Stimulated activated naive CD8-positive, alpha-beta T cell treated with anti-CD3 and anti-CD28 coated beads, Interleukin-15, amount 100 ng/mL, for 72 hours (primary cell): ENCODE data around the gene PTPRN2.
A peak's percentile ranks its signal among the peaks of the same experiment; 100 is the strongest.
"Not testable (repeated sequence)": the region's sequence is repeated elsewhere in the genome, so short reads cannot be mapped to it uniquely, and the experiment has no call there.

ENCODE experiments used
- ATAC-seq: fragments of 150-1000 bp; cut with Tn5 transposase; 2 replicates; pipeline ENCODE4 v1.10.0; 2021; ENCODE audit warnings: mild to moderate bottlenecking, moderate library complexity
- DNase-seq, 2 donors: peaks; one replicate each; pipeline ENCODE4 v3.0.0; 2021 to 2022
- H3K27ac Mint-ChIP-seq, 2 donors: one replicate each; pipeline ENCODE4 v1.8.0; 2022; ENCODE audit warnings: mild to moderate bottlenecking in 2 of 2, mixed read lengths in 2 of 2, moderate library complexity in 2 of 2
- H3K27me3 Mint-ChIP-seq: one replicate; pipeline ENCODE4 v1.8.0; 2022; ENCODE audit warnings: mixed read lengths
- H3K4me1 Mint-ChIP-seq: one replicate; pipeline ENCODE4 v1.8.0; 2022; ENCODE audit warnings: mild to moderate bottlenecking, mixed read lengths
- H3K4me3 Mint-ChIP-seq, 2 donors: one replicate each; pipeline ENCODE4 v1.8.0; 2022; ENCODE audit warnings: mild to moderate bottlenecking in 2 of 2, mixed read lengths in 2 of 2, moderate library complexity in 1 of 2
- H3K9me3 Mint-ChIP-seq, 2 donors: one replicate each; pipeline ENCODE4 v1.8.0; 2022; ENCODE audit warnings: mixed read lengths in 2 of 2

The PTPRN2 gene

DNA sequence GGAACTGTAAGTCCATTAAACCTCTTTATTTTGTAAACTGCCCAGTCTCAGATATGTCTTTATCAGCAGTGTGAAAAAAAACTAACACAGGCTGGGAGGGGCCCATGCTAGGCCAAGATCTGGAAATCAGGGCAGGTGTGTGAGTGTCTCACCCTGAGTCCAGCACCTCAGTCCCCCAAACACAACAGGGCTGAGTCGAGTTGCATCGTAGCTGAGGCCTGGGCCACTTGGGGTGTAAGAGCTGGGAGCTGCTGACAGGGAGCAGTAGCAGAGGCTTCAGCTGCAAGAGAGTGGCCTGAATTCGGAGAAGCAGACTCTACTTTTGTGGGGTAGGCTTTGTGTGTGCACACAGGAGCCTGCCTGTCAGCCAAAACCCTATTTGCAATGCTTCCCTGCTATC, 553.1 kb downstream of the PTPRN2 start:
- Mint-ChIP-seq H3K27ac (no peak overlapping the region), H3K4me3 (no peak overlapping the region), H3K4me1 (peaks cover 15% of the 10 kb centered on the region), H3K9me3 (peaks cover 17 to 39% of the 10 kb centered on the region in 2 donors), H3K27me3 (no peaks in the 10 kb centered on the region)
- ATAC-seq (no peak), DNase-seq (no peak)

DNA sequence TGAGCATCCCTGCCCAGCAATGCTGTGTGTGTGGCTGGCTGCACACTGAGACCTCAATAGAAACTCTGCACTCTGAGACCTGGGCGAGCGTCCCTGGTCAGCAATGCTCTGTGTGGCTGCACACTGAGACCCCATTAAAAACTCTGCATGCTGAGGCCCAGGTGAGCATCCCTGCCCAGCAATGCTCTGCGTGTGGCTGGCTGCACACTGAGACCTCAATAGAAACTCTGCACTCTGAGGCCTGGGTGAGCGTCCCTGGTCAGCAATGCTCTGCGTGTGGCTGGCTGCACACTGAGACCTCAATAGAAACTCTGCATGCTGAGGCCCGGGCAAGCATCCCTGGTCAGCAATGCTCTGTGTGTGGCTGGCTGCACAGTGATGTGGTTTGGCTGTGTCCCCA, 553.7 kb downstream of the PTPRN2 start:
- H3K27me3 Mint-ChIP-seq, H3K27ac Mint-ChIP-seq, H3K4me3 Mint-ChIP-seq, DNase-seq, ATAC-seq: not testable (repeated sequence)
- Mint-ChIP-seq H3K9me3 (peaks cover 11 to 33% of the 10 kb centered on the region in 2 donors), H3K4me1 (peaks cover 15% of the 10 kb centered on the region)

DNA sequence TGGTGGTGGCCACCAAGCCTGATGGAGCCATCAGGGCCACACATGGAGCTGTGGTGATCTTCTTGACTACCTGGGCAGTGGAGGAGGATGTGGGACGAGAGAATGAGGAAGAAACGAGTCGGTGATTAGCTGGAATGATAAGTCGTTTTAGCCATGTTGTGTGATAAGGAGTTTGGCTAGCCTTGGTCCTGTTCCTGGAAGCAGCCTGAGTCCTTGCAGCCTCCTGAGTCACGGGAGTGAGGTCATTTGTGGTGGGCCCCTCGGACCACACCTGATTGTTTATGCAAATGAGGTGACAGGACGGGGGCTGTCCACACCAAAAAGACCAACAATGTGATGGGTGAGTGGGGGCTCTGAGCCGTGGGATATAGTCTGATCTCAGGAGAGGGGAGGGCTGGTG, 554.4 kb downstream of the PTPRN2 start:
- DNase-seq = no peak
- Mint-ChIP-seq H3K4me3 (no peak overlapping the region), H3K27me3 (no peaks in the 10 kb centered on the region), H3K4me1 (peaks cover 15% of the 10 kb centered on the region), H3K27ac (no peak overlapping the region), H3K9me3 (peaks cover 9 to 32% of the 10 kb centered on the region in 2 donors)
- ATAC-seq = no peak

DNA sequence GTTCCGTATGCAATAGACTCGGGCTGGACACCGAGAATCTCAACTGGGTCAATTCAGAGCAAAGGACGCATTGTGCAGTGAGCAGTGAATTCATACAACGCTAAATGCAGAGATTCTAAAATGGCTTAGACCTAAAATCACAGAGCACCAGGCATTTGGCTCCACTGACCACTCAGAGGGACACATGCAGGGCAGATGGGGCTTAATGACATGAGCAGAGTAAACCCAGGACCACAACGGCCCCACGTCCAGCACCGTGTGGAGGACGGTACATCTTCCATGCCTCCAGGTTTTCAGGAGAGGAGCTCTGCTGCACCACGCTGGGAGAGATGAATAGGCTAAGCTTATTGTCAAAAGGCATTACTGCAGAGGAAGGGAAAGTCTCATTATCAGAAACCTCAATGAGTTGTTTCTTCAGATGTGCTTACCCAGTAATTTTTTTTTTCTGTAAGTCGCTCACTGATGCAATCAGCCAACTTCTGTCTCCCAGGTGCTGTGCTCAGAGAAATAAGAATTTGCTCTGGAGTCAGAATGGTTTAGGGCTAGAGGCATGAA, 555.0 kb downstream of the PTPRN2 start:
- Mint-ChIP-seq H3K27me3 (no peaks in the 10 kb centered on the region), H3K9me3 (peaks cover 5 to 26% of the 10 kb centered on the region in 2 donors), H3K27ac (no peak overlapping the region), H3K4me1 (peaks cover 15% of the 10 kb centered on the region), H3K4me3 (no peak overlapping the region)
- DNase-seq = no peak
- ATAC-seq = no peak

DNA sequence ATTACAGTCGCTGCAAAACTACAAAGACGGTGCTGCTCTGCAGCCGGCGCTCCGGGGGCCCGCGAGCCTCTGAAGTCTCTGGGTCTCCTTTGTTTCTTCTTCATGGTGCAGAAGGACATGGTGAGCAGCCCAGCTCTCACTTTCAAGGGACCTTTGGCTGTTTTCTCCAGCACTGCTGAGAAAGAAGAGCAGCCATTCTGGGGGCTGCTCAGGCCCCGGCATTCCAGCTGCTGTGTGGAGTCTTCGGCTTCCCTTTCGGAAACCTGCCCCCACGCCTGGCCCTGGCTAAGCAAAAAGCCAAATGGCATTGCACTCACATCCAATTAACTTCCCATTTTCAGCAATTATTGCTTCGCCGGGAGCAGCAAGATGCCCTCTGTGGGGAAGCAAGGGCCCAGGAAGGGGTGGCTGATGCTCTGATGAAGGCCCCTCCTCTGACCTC, 555.7 kb downstream of the PTPRN2 start:
- ATAC-seq (no peak), DNase-seq (no peak)
- H3K27ac Mint-ChIP-seq = no peak overlapping the region
- peaks cover 5 to 26% of the 10 kb centered on the region in 2 donors for H3K9me3 Mint-ChIP-seq
- H3K4me1 Mint-ChIP-seq = peaks cover 15% of the 10 kb centered on the region
- H3K4me3 Mint-ChIP-seq = no peak overlapping the region
- no peaks in the 10 kb centered on the region for H3K27me3 Mint-ChIP-seq

DNA sequence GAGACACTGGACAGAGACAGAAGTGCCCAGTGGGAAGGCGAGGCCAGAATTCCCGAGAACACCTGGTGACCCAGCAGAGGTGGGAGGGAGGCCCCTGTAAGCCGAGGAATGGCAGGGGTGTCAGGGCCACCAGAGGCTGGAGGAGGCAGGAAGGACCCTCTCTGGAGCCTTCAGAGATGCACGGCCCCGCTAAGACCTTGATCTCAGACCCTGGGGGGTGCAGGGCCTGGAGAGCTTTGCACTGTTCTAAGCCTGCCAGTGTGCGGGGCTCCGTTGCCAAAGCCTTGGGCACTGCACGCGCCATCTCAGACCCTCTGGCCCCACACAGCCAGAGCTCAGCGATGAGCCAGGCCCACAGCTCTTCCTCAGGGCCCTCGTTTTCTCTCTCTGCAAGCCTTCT, 557.1 kb downstream of the PTPRN2 start:
- peaks cover 5 to 26% of the 10 kb centered on the region in 2 donors for H3K9me3 Mint-ChIP-seq
- H3K27me3 Mint-ChIP-seq = no peaks in the 10 kb centered on the region
- H3K27ac Mint-ChIP-seq = no peak overlapping the region
- no peak overlapping the region for H3K4me3 Mint-ChIP-seq
- ATAC-seq (no peak), DNase-seq (no peak)
- H3K4me1 Mint-ChIP-seq = peaks cover 15% of the 10 kb centered on the region

DNA sequence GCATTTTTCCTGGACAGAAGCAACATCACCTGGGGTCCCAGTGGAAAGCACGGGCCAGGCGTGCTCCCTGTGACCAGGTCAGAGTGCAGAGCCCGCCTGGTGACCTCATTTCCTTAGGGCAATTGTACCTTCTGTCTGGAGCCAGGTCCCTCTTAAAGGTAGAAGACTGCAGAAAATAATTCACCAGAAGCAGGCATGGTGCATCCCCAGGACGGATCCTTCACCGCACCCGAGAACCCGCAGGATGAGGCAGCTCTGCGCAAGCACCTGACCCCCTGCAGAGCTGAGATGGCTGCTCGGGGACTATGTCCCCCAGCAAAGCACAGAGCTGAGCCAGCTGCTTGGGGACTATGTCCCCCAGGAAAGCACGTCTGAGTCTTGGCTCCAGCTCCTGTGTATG, 557.6 kb downstream of the PTPRN2 start:
- Mint-ChIP-seq H3K27me3 (no peaks in the 10 kb centered on the region), H3K4me1 (peaks cover 15% of the 10 kb centered on the region), H3K9me3 (peaks cover 5 to 26% of the 10 kb centered on the region in 2 donors), H3K27ac (no peak overlapping the region), H3K4me3 (no peak overlapping the region)
- ATAC-seq (no peak), DNase-seq (no peak)

DNA sequence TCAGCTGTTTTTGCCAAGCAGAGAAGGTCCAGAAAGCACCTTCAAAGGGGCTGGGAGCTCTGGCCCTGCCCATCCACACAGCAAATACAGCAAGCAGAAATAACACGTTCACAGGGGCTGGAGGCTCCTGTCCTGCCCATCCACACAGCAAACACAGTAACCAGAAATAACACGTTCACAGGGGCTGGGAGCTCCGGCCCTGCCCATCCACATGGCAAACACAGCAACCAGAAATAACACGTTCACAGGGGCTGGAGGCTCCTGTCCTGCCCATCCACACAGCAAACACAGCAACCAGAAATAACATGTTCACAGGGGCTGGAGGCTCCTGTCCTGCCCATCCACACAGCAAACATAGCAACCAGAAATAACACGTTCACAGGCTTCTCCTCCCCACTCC, 558.1 kb downstream of the PTPRN2 start:
- Mint-ChIP-seq H3K9me3 (peaks cover 5 to 24% of the 10 kb centered on the region in 2 donors), H3K27ac (no peak overlapping the region), H3K4me3 (no peak overlapping the region), H3K27me3 (no peaks in the 10 kb centered on the region), H3K4me1 (peaks cover 15% of the 10 kb centered on the region)
- no peak for ATAC-seq
- DNase-seq = no peak

DNA sequence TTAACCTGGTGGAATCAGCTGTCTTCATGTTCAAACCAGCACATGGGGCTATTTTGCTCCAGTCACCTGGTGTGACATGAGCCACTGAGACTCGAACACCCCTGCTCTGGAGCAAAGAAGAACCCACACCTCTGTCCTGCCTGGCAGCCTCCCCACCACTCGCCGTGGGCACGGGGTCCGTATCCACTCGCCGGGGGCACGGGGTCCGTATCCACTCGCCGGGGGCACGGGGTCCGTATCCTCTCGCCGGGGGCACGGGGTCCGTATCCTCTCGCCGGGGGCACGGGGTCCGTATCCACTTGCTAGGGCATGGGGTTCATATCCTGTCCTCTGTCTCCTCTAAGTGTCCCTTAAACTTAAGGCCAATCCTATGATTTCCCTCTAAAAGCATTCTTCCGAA, 558.7 kb downstream of the PTPRN2 start:
- no peak for DNase-seq
- peaks cover 5 to 18% of the 10 kb centered on the region in 2 donors for H3K9me3 Mint-ChIP-seq
- H3K4me1 Mint-ChIP-seq = peaks cover 15% of the 10 kb centered on the region
- no peaks in the 10 kb centered on the region for H3K27me3 Mint-ChIP-seq
- H3K4me3 Mint-ChIP-seq = no peak overlapping the region
- H3K27ac Mint-ChIP-seq = peak overlapping the region in 1 of 2 donors; percentile 84
- ATAC-seq = peak; percentile 40

DNA sequence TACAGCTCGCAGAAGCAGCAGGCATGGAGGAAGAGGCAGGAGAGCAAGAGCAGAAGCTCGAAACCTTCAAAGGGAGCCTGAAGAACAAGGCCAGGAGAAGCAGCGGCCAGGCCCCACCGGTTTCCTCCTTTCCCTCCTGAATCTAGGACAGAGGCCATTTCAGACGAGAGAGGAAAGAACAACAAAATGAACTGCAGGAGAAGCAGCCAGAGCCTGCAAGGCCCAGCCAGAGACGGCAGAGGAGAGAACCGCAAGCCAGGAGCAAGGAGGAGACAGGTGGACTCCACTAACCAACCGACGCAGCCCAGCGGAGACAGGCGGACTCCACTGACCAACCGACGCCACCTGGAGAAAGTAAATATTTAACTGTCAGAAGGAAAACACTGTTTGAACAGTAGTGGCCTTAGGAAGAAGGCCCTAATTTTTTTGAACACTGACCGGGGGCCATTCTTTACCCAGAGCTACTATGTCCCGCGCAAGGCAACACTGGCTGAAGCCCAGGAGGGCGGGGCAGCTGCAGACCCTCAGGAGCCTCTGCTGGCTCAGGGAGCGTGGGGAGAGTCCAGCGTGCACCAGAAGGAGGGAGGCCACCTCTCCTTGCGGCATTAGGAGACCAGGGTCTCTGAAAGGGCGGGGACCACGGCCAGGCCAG, 559.2 kb downstream of the PTPRN2 start:
- peaks cover 5 to 13% of the 10 kb centered on the region in 2 donors for H3K9me3 Mint-ChIP-seq
- no peak overlapping the region for H3K4me3 Mint-ChIP-seq
- no peak for DNase-seq
- H3K27me3 Mint-ChIP-seq = no peaks in the 10 kb centered on the region
- ATAC-seq = no peak
- H3K27ac Mint-ChIP-seq = peak overlapping the region in 1 of 2 donors; percentile 84
- H3K4me1 Mint-ChIP-seq = peaks cover 15% of the 10 kb centered on the region

DNA sequence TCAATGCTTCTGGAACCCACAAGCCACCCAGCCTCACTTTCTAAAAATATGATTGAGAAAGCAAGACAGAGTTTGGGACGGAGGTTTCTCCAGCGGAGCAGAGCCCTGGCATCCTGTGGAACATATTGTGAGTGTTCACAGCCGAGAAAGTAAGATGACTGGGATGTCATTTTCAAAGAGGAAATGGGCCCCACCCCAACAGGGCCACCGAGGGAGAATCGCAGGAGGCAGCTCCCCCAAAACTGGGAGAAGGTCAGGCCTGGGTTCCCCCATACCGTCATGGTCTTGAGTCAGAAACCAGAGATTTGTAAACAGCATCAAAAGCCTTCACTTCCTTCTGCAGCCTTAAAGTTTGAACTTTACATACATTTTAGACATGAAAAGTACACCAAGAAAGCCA, 560.0 kb downstream of the PTPRN2 start:
- DNase-seq (no peak), ATAC-seq (no peak)
- Mint-ChIP-seq H3K27me3 (no peaks in the 10 kb centered on the region), H3K4me1 (peaks cover 15% of the 10 kb centered on the region), H3K4me3 (no peak overlapping the region), H3K27ac (no peak overlapping the region), H3K9me3 (peaks cover 0 to 5% of the 10 kb centered on the region in 2 donors)

DNA sequence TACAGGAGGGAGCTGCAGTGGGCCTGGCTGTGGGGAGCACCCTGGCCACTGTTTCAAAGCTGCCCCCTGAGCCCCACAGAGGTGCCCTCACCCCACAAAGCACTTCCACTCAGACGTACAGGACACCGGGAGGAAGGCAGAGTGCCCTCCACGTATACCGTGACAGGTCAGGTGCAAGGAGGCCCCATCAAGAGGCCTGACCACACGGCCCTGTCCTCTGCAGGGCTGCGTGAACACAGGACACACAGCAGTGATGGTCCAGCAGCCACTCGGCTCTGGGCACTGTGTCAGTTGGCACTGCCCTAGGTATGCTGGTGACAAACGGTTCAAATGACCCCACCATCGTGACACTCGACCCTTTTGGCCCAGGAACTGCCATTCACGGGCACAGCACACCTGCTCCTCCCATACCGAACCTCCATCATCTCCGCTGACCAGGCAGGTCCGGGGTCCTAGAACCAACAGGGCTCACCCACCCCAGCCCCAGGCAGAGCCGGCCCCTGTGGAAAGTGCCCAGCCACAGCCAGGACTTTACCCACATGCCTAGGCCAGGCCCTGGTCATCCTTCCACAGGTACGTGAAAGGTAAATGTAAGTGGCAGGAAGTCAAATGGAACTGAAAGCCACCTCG, 560.9 kb downstream of the PTPRN2 start:
- Mint-ChIP-seq H3K27me3 (no peaks in the 10 kb centered on the region), H3K4me3 (no peak overlapping the region), H3K4me1 (peaks cover 8% of the 10 kb centered on the region), H3K27ac (peak overlapping the region in 1 of 2 donors; percentile 19), H3K9me3 (no peaks in the 10 kb centered on the region)
- ATAC-seq (no peak), DNase-seq (no peak)

DNA sequence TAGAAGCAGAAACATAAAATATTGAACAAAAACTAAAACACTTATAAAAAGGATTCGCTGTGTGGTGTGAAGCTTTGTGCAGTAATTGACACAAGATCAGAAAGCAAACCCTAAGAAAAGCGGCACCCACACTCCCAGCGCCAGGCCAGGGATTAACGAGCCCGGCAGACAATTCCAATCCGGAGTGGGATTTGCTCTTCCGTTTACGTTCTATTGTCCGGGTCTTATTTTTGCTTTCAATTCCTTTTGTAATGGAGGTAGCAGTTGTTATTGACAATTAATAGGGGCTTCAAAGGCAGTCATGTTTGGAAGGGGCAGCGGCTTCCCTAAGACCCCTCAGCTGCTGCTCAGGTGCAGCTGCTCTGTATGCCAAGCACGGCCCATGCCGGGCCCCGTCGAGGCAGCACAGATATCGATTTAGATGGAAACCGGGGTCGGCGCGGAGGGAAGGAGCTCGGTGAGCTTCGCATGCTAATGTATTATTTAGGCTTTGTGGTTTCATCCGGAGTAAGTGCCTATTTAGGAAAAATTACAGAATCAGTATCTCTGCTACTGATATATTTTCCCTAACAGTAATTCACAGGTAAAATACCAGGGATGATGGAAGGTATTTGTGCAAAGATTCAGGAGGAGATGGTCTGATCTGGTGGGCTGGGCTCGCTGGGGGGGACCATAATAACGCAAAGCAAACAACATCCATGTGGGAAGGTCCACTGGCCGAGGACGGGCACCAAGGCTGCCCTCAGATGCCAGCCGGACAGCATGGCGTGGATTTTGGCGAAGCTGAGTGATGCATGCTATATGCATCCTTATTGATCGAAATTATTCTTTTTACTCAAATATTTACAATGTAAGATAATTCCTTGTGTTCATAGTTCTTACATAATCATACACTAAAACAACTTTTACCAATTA, 561.7 kb downstream of the PTPRN2 start:
- DNase-seq (no peak), ATAC-seq (no peak)
- H3K9me3 Mint-ChIP-seq = no peaks in the 10 kb centered on the region
- peak overlapping the region in 1 of 2 donors; percentile 19 for H3K27ac Mint-ChIP-seq
- no peaks in the 10 kb centered on the region for H3K4me1 Mint-ChIP-seq
- H3K27me3 Mint-ChIP-seq = no peaks in the 10 kb centered on the region
- H3K4me3 Mint-ChIP-seq = no peak overlapping the region

DNA sequence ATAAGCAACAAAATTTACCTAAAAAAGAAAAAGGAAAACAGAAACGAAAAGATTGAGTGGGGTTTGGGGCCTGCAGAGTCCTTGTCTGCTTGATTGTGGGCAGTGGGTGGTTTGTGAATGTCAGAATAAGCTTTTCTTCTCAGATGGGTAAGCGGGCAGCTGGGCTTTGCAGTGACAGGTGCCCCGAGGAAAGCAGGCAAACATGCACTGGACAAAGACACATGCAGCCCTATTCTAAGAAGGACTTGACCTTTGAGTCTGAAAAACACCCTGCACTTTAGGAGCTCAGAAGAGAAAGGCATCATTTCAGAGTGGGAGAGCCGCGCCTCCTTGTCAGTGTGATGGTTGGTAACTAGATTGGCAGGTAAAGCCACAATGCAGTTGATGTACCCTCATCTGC, 562.7 kb downstream of the PTPRN2 start:
- H3K4me1 Mint-ChIP-seq = no peaks in the 10 kb centered on the region
- H3K4me3 Mint-ChIP-seq = no peak overlapping the region
- H3K27ac Mint-ChIP-seq = no peak overlapping the region
- no peaks in the 10 kb centered on the region for H3K27me3 Mint-ChIP-seq
- ATAC-seq = no peak
- no peak for DNase-seq
- no peaks in the 10 kb centered on the region for H3K9me3 Mint-ChIP-seq

DNA sequence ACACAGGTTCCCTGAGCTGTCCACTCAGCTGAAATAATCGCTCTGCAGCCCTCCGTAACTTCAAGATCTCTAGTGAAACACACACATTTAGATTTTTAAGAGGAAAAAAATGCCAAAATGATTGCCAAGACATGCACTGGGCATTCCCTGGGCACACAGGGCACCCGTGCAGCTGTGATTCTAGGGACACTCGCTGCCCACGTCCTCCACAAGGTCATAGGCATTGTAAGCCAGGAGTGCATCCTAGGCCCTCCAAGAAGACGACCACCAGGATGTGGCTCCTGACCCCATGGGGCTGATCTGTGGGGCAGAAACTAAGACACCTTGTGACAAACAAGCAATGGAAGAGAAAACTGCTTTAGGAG, 563.3 kb downstream of the PTPRN2 start:
- Mint-ChIP-seq H3K4me3 (no peak overlapping the region), H3K9me3 (no peaks in the 10 kb centered on the region), H3K27me3 (no peaks in the 10 kb centered on the region), H3K27ac (no peak overlapping the region), H3K4me1 (no peaks in the 10 kb centered on the region)
- DNase-seq (no peak), ATAC-seq (no peak)
